GM06990 (cell line): Measurements from ENCODE around the gene GOLGA8J.
"Not testable (repeated sequence)": the region's sequence is repeated elsewhere in the genome, so short reads cannot be mapped to it uniquely, and the experiment has no call there.

Experiments used
- DNase-seq: peaks from one replicate; pipeline ENCODE4 v3.0.0-alpha.2; 2011; ENCODE audit not compliant: insufficient read length; ENCODE audit errors: extremely low read depth
- H3K27me3 ChIP-seq: replicated peaks from 2 replicates; pipeline ENCODE4 v1.6.0; 2011; ENCODE audit warnings: low read length; ENCODE audit not compliant: control insufficient read depth, insufficient read depth
- H3K36me3 ChIP-seq: 2 replicates; pipeline ENCODE4 v1.5.1; 2011; ENCODE audit warnings: low read length; ENCODE audit not compliant: control insufficient read depth, insufficient read depth
- H3K4me3 ChIP-seq: replicated peaks from 2 replicates; pipeline ENCODE4 v1.5.1; 2011; ENCODE audit warnings: low read depth, mild to moderate bottlenecking, control low read depth, low read length

GOLGA8J gene

DNA sequence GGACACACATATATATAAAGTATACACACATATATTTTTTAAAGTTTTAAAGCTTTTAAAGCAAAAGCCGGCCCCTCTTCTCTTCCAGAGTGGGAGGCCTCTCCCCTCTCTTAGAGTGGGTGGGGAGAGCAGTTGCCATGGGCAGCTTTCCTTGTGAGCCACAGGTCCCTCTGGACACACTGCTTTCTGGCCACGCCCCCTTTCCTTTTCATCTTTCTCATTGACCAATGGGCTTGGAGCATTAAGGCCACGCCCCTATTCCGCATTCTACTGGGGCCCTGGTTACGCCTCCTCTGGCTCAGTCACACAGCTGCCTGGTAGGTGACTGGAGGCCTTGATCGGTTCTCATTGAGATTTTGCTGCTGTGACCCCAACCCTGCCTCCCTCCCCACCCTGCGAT, 52.0 kb downstream of the GOLGA8J start, which contains the start of gene GOLGA8T:
GOLGA8T (plus strand) TSS at position 301 of the 400 bp plus-strand sequence; CDS start at position 399, 98 bp downstream.
- DNase-seq, H3K36me3 ChIP-seq, H3K4me3 ChIP-seq, H3K27me3 ChIP-seq: not testable (repeated sequence)
